ENCODE data around the gene KIR2DL1.
"Not testable (repeated sequence)": the region's sequence is repeated elsewhere in the genome, so short reads cannot be mapped to it uniquely, and the experiment has no call there.

DNA sequence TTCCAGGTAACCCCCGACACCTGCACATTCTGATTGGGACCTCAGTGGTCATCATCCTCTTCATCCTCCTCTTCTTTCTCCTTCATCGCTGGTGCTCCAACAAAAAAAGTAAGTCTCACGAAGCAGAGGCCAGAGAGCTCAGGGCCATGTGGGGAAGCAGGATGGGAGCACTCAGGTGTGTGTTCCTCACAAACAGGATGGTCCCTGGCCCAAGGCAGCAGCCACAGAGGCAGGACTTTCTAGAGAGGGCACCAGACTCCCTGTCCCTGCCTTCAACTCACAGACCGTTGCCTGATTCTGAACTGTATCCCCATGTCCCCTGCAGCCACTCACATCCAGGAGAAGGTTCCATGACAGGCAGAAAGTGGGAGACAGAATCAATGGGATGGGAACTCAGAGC lies 13.3 kb downstream of the KIR2DL1 start:
- not testable (repeated sequence) for TF ChIP-seq CTCF (IDR thresholded peaks at IDR 0.05; ENCODE audit: insufficient read depth, low read length, poor library complexity, severe bottlenecking); EZH2phosphoT487 (conservative IDR thresholded peaks at IDR 0.05; ENCODE audit: low read length)
